IMR-90 (cell line): Measurements from ENCODE around the gene SLC39A6. TPM values are rescaled to one million over a fixed set of nuclear protein-coding genes. Genes with fewer than 3 reads are reported as not detected.
A peak's percentile ranks its signal among the peaks of the same experiment; 100 is the strongest.

Experiments used
- ATAC-seq: fragments of 200-7000 bp; cut with Tn5 transposase; 2 replicates; pipeline ENCODE4 v1.9.1; 2020; ENCODE audit warnings: low read depth, mild to moderate bottlenecking, moderate library complexity
- Bru-seq: library from RNA; stranded (reverse); fragments of 400-500 nt; gene quantifications from one replicate; lab custom pipeline; 2021; lab: Mats Ljungman, UMichigan
- BruChase-seq, 2 experiments: library from RNA; stranded (reverse); fragments of 400-500 nt; gene quantifications; one replicate each; lab custom pipeline; 2021; lab: Mats Ljungman, UMichigan
- BruUV-seq: library from RNA; stranded (reverse); fragments of 400-500 nt; replicated peaks from 2 replicates; lab custom pipeline; 2021; lab: Mats Ljungman, UMichigan
- CTCF ChIA-PET: fragments of 300-600 bp; formaldehyde crosslinking; extraction: SDS; loops from one replicate; lab custom pipeline; 2021; ENCODE audit warnings: antibody characterized with exemption; lab: Yijun Ruan, JAX
- POLR2A ChIA-PET: fragments of 300-600 bp; sonication (Branson Sonifier 250); formaldehyde crosslinking; loops from one replicate; lab custom pipeline; 2022; ENCODE audit warnings: antibody characterized with exemption; ENCODE audit not compliant: unreplicated experiment; lab: Charles Lee
- DNase-seq: peaks from one replicate; pipeline ENCODE4 v3.0.0; 2013
- H2AFZ ChIP-seq: replicated peaks from 2 replicates; pipeline ENCODE3; 2013; ENCODE audit warnings: low read length, mild to moderate bottlenecking; ENCODE audit not compliant: poor library complexity
- H2AK5ac ChIP-seq: 2 replicates; pipeline ENCODE4 v1.6.1; 2013; ENCODE audit warnings: low read depth, low read length, inconsistent platforms
- H2AK9ac ChIP-seq: replicated peaks from 2 replicates; pipeline ENCODE3; 2013; ENCODE audit warnings: mild to moderate bottlenecking, low read depth, low read length, moderate library complexity; ENCODE audit not compliant: poor library complexity
- H2BK120ac ChIP-seq: 2 replicates; pipeline ENCODE4 v1.6.1; 2013; ENCODE audit warnings: low read depth, low read length, inconsistent platforms
- H2BK15ac ChIP-seq: 3 replicates; pipeline ENCODE4 v1.6.1; 2013; ENCODE audit warnings: low read depth, low read length, inconsistent platforms
- H2BK20ac ChIP-seq: 2 replicates; pipeline ENCODE4 v1.6.1; 2013; ENCODE audit warnings: low read depth, mild to moderate bottlenecking, inconsistent platforms, low read length, moderate library complexity
- H2BK5ac ChIP-seq: 2 replicates; pipeline ENCODE4 v1.6.1; 2013; ENCODE audit warnings: mild to moderate bottlenecking, low read depth, low read length, inconsistent platforms; ENCODE audit not compliant: poor library complexity, severe bottlenecking
- H3K14ac ChIP-seq: replicated peaks from 2 replicates; pipeline ENCODE4 v1.6.1; 2013; ENCODE audit warnings: low read depth, low read length, inconsistent platforms
- H3K18ac ChIP-seq: 2 replicates; pipeline ENCODE4 v1.6.1; 2013; ENCODE audit warnings: low read depth, low read length, control low read depth
- H3K23ac ChIP-seq: 2 replicates; pipeline ENCODE4 v1.6.1; 2013; ENCODE audit warnings: low read depth, low read length, inconsistent platforms
- H3K27ac ChIP-seq: 2 replicates; pipeline ENCODE4 v1.5.1; 2013; ENCODE audit warnings: mild to moderate bottlenecking, control low read depth, low read length; ENCODE audit not compliant: insufficient read depth
- H3K27me3 ChIP-seq: 2 replicates; pipeline ENCODE4 v1.6.1; 2013; ENCODE audit warnings: low read length; ENCODE audit not compliant: control insufficient read depth, insufficient read depth
- H3K36me3 ChIP-seq: 2 replicates; pipeline ENCODE4 v1.6.1; 2013; ENCODE audit warnings: low read length, mixed read lengths; ENCODE audit not compliant: control insufficient read depth, insufficient read depth
- H3K4ac ChIP-seq: 2 replicates; pipeline ENCODE4 v1.6.1; 2013; ENCODE audit warnings: low read depth, low read length, inconsistent platforms
- H3K4me1 ChIP-seq: 2 replicates; pipeline ENCODE4 v1.6.1; 2013; ENCODE audit warnings: low read length, mixed read lengths; ENCODE audit not compliant: control insufficient read depth, insufficient read depth
- H3K4me2 ChIP-seq: 2 replicates; pipeline ENCODE4 v1.6.1; 2013; ENCODE audit warnings: low read depth, mild to moderate bottlenecking, control low read depth, low read length, moderate library complexity
- H3K4me3 ChIP-seq: 2 replicates; pipeline ENCODE4 v1.5.1; 2013; ENCODE audit warnings: low read depth, mild to moderate bottlenecking, control low read depth, low read length, moderate library complexity; ENCODE audit not compliant: insufficient read depth
- H3K56ac ChIP-seq: 2 replicates; pipeline ENCODE4 v1.6.1; 2013; ENCODE audit warnings: low read length, inconsistent platforms; ENCODE audit not compliant: insufficient read depth; ENCODE audit errors: extremely low read depth
- H3K79me1 ChIP-seq, 2 experiments: 2 replicates each; pipeline ENCODE4 v1.6.1; 2013; ENCODE audit warnings: low read length in 2 of 2, inconsistent platforms in 1 of 2, low read depth in 1 of 2
- H3K9ac ChIP-seq: 2 replicates; pipeline ENCODE4 v1.6.1; 2013; ENCODE audit warnings: low read depth, low read length, control low read depth
- H3K9me1 ChIP-seq: 2 replicates; pipeline ENCODE4 v1.6.1; 2013; ENCODE audit warnings: low read length, inconsistent platforms; ENCODE audit not compliant: insufficient read depth
- H3K9me3 ChIP-seq: 2 replicates; pipeline ENCODE4 v1.6.1; 2013; ENCODE audit warnings: low read length; ENCODE audit not compliant: control insufficient read depth, insufficient read depth
- H4K20me1 ChIP-seq: 2 replicates; pipeline ENCODE4 v1.6.1; 2013; ENCODE audit warnings: low read length, inconsistent platforms; ENCODE audit not compliant: insufficient read depth
- H4K5ac ChIP-seq: 2 replicates; pipeline ENCODE4 v1.6.1; 2013; ENCODE audit warnings: mild to moderate bottlenecking, low read depth, low read length, control low read depth
- H4K8ac ChIP-seq, 2 experiments: 2 replicates each; pipeline ENCODE4 v1.6.1; 2013; ENCODE audit warnings: low read depth in 2 of 2, low read length in 2 of 2, control low read depth in 1 of 2, inconsistent platforms in 1 of 2
- H4K91ac ChIP-seq: 2 replicates; pipeline ENCODE4 v1.6.1; 2013; ENCODE audit warnings: low read depth, low read length, inconsistent platforms; ENCODE audit not compliant: insufficient read depth
- BHLHE40 ChIP-seq: fragments of 150-350 bp; IDR thresholded peaks from 2 replicates; pipeline ENCODE4 v1.6.1; 2016; ENCODE audit warnings: mild to moderate bottlenecking, low read depth, low read length
- ELK1 ChIP-seq: fragments of 150-350 bp; IDR thresholded peaks from 2 replicates; pipeline ENCODE4 v1.6.1; 2016; ENCODE audit warnings: low read depth, mild to moderate bottlenecking, low read length, moderate library complexity, borderline replicate concordance
- FOS ChIP-seq: fragments of 150-350 bp; IDR thresholded peaks from 2 replicates; pipeline ENCODE4 v1.6.1; 2016; ENCODE audit warnings: low read depth, low read length
- MAFK ChIP-seq: IDR thresholded peaks from 2 replicates; pipeline ENCODE4 v1.6.1; 2012; ENCODE audit warnings: low read depth, low read length, improper control_type of control experiment
- MAZ ChIP-seq: IDR thresholded peaks from 2 replicates; pipeline ENCODE4 v1.6.1; 2012; ENCODE audit warnings: low read depth, mild to moderate bottlenecking, low read length, improper control_type of control experiment, moderate library complexity, borderline replicate concordance
- MXI1 ChIP-seq: IDR thresholded peaks from 2 replicates; pipeline ENCODE4 v1.6.1; 2012; ENCODE audit warnings: low read depth, mild to moderate bottlenecking, low read length, moderate library complexity, borderline replicate concordance
- NFE2L2 ChIP-seq: fragments of 150-350 bp; IDR thresholded peaks from 2 replicates; pipeline ENCODE4 v1.6.1; 2016; ENCODE audit warnings: low read depth, mild to moderate bottlenecking, low read length
- POLR2A ChIP-seq: IDR thresholded peaks from 2 replicates; pipeline ENCODE4 v1.6.1; 2012; ENCODE audit warnings: mild to moderate bottlenecking, low read depth, low read length
- RAD21 ChIP-seq: IDR thresholded peaks from 2 replicates; pipeline ENCODE4 v1.6.1; 2012; ENCODE audit warnings: low read length, improper control_type of control experiment
- RCOR1 ChIP-seq: IDR thresholded peaks from 2 replicates; pipeline ENCODE4 v1.6.1; 2012; ENCODE audit warnings: mild to moderate bottlenecking, low read length, improper control_type of control experiment; ENCODE audit not compliant: insufficient replicate concordance
- RFX5 ChIP-seq: IDR thresholded peaks from 2 replicates; pipeline ENCODE4 v1.8.0; 2012; ENCODE audit warnings: low read depth, mild to moderate bottlenecking, low read length, moderate library complexity
- SMC3 ChIP-seq: fragments of 150-350 bp; IDR thresholded peaks from 2 replicates; pipeline ENCODE4 v1.6.1; 2016; ENCODE audit warnings: low read depth, mild to moderate bottlenecking, antibody characterized with exemption, low read length, moderate library complexity
- USF2 ChIP-seq: fragments of 150-350 bp; IDR thresholded peaks from 2 replicates; pipeline ENCODE4 v1.6.1; 2017; ENCODE audit warnings: mild to moderate bottlenecking, antibody characterized with exemption, low read length, low read depth
- WGBS, 2 experiments: methylation state at CpG; one replicate each; pipeline versions ENCODE4 v1.1.5 to v1.1.7; 2013; ENCODE audit warnings: missing lambda C conversion rate in 2 of 2; ENCODE audit not compliant: insufficient read length in 1 of 2; ENCODE audit errors: extremely low coverage in 2 of 2; 5-methylcytosine and 5-hydroxymethylcytosine counted together
- dilution Hi-C: fragments of 300-500 bp; cut with HindIII; formaldehyde crosslinking; loops from one replicate; pipeline ENCODE4 v1.14.3; 2018; ENCODE audit warnings: low sequenced_read_pairs; ENCODE audit not compliant: unreplicated experiment
- in situ Hi-C: fragments of 300-500 bp; cut with MboI; formaldehyde crosslinking; loops from 3 replicates; pipeline ENCODE4 v1.14.3; 2019; ENCODE audit warnings: low sequenced_read_pairs, inconsistent platforms, mixed read lengths
- intact Hi-C: fragments of 100-400 bp; cut with micrococcal nuclease; formaldehyde crosslinking; loops from 2 replicates; pipeline ENCODE4 v1.10.0; 2022
- long read RNA-seq: library from polyadenylated mRNA; unstranded; transcript quantifications from one replicate; pipeline ENCODE4 v2.0.0, GENCODE V29; 2021; ENCODE audit not compliant: unreplicated experiment
- polyA plus RNA-seq, 3 experiments: library from polyadenylated mRNA; depleted of rRNA; stranded (reverse); fragments of >200 nt; gene quantifications; 2 replicates each; pipeline ENCODE4 v1.2.3, GENCODE V29; 2012; ENCODE audit warnings: low replicate concordance in 1 of 3
- total RNA-seq: library from RNA; depleted of rRNA; stranded (reverse); fragments of >200 nt; gene quantifications from 2 replicates; pipeline ENCODE4 v1.2.3, GENCODE V29; 2012; rRNA removed

SLC39A6 gene
- total RNA-seq (86.1 and 91.9 TPM in 2 replicates), polyA plus RNA-seq (2012; rRNA removed) (39.5 and 48.7 TPM in 2 replicates), Bru-seq, nascent RNA (percentile 89 among the genes with signal in this experiment), BruChase-seq, experiment 1, labeled RNA remaining after a 6-hour chase (percentile 96 among the genes with signal in this experiment), BruChase-seq, experiment 2, labeled RNA remaining after a 2-hour chase (percentile 91 among the genes with signal in this experiment)
- polyA plus RNA-seq (2012; cell fraction: cytosol; rRNA removed) = 14.5 and 32.5 TPM in 2 replicates
- 13.7 and 38.2 TPM in 2 replicates for polyA plus RNA-seq (2012; cell fraction: nucleus; rRNA removed; ENCODE audit: low replicate concordance)
- long read RNA-seq, transcript SLC39A6-204 (10 exons, 3,003 nt) = minor isoform, 24 of 252 reads
- long read RNA-seq, transcript SLC39A6-201 (10 exons, 3,543 nt) = major isoform, 143 of 252 reads
- long read RNA-seq, partial matches to known transcripts = 73 of 252 reads
- long read RNA-seq, other reads (novel, unspliced or antisense) = 12 of 252 reads

- H2BK20ac ChIP-seq = no peak within 1 kb of the TSS
- H2AFZ ChIP-seq = peak within 1 kb of the TSS; percentile 99
- peak within 1 kb of the TSS; percentile 97 for H3K4ac ChIP-seq
- peaks cover 53% of the 10 kb centered on the region for H4K20me1 ChIP-seq
- peaks cover 16% of the 10 kb centered on the region for H3K36me3 ChIP-seq
- in situ Hi-C loops (no loop called here), dilution Hi-C loops (no loop called here), intact Hi-C loops (loop anchor here (1.0 to 5.0 kb wide), 4 partner anchors 29 to 155 kb away; no protein-coding TSS in a partner anchor)
- H3K9ac ChIP-seq = peak within 1 kb of the TSS; percentile 95
- H4K91ac ChIP-seq = peak within 1 kb of the TSS; percentile 93
- peaks cover 8% of the 10 kb centered on the region for H3K4me1 ChIP-seq
- H2AK9ac ChIP-seq = peak within 1 kb of the TSS; percentile 98
- peak within 1 kb of the TSS; percentile 72 for H3K18ac ChIP-seq
- 0% methylated on average over 43 of the region's 69 CpGs; no CpG with 5 or more reads in 1 of the 2 experiments for WGBS, 2 experiments
- peak within 1 kb of the TSS; percentile 89 for H3K27ac ChIP-seq
- POLR2A ChIA-PET = interaction anchor here (0.6 to 1.5 kb wide), 2 partner anchors 51 to 112 kb away, joined by 3 to 5 read pairs; no protein-coding TSS in a partner anchor
- peaks cover 19 to 79% of the 10 kb centered on the region in 2 experiments for H3K79me1 ChIP-seq
- no peak within 1 kb of the TSS; the same call in 2 of the 3 replicates for H2BK15ac ChIP-seq
- H3K9me3 ChIP-seq = no peaks in the 10 kb centered on the region
- peak within 1 kb of the TSS; percentile 92 for H2BK5ac ChIP-seq
- CTCF ChIA-PET = interaction anchor here (0.6 to 1.3 kb wide), 3 partner anchors 34 to 507 kb away, joined by 3 to 9 read pairs (median 3); no protein-coding TSS in a partner anchor
- peak within 1 kb of the TSS; percentile 97 for H3K23ac ChIP-seq
- peak; percentile 93 for DNase-seq
- peak; percentile 91 for ATAC-seq
- peak within 1 kb of the TSS; percentile 88 for H2BK120ac ChIP-seq
- no peaks in the 10 kb centered on the region for H3K27me3 ChIP-seq
- peak within 1 kb of the TSS; percentile 85 for H3K56ac ChIP-seq
- no TSS peak for BruUV-seq
- H2AK5ac ChIP-seq = peak within 1 kb of the TSS; percentile 73
- peak within 1 kb of the TSS; percentile 82 to 94 for H4K8ac ChIP-seq
- H3K9me1 ChIP-seq = peaks cover 21% of the 10 kb centered on the region
- H3K14ac ChIP-seq = peak within 1 kb of the TSS; percentile 94
- H3K4me3 ChIP-seq = peak within 1 kb of the TSS; percentile 89
- peak within 1 kb of the TSS; percentile 73 for H4K5ac ChIP-seq
- peak within 1 kb of the TSS; percentile 96 for H3K4me2 ChIP-seq
- TF ChIP-seq MAZ (peak; percentile 85), FOS (no peak), MXI1 (peak; percentile 95), POLR2A (peak; percentile 69), NFE2L2 (no peak), USF2 (peak; percentile 7; the same call in 1 of the 2 replicates), RFX5 (0 out of 2 replicates have a peak, but pooled peaks have one; percentile 39), RAD21 (no peak; the same call in 1 of the 2 replicates), BHLHE40 (peak; percentile 87), RCOR1 (peak; percentile 44), ELK1 (no peak), SMC3 (no peak), MAFK (no peak)
Measured at GRCh38 chr18:36129300-36130038, at the start of gene SLC39A6, which contains the start of gene ELP2. TSS of gene SLC39A6 (minus strand) at chr18:36129340. CDS start at chr18:36127007, 2,333 bp downstream. TSS of gene ELP2 (plus strand) at chr18:36129899. CDS start at chr18:36129934, 35 bp downstream.
